Fibroblast of mammary gland (primary cell): ENCODE measurements around the gene UBL4A.

Experiments used
- DNase-seq: peaks from one replicate; pipeline ENCODE4 v3.0.0-alpha.2; 2010; ENCODE audit warnings: low read depth
- H3K4me3 ChIP-seq: 2 replicates; pipeline ENCODE4 v1.5.1; 2011; ENCODE audit warnings: low read depth, mild to moderate bottlenecking, low read length, moderate library complexity; ENCODE audit not compliant: control insufficient read depth
- CTCF ChIP-seq: conservative IDR thresholded peaks from 2 replicates; pipeline ENCODE4 v1.5.1; 2011; ENCODE audit warnings: low read depth, low read length, inconsistent platforms; ENCODE audit not compliant: control insufficient read depth, insufficient read depth

The UBL4A gene

GRCh38 chrX:154515966-154516655 lies 29.7 kb upstream of the UBL4A start, which contains the start of gene FAM3A:
FAM3A (minus strand) TSS chrX:154516232; CDS start chrX:154515772, 460 bp downstream.
- H3K4me3 ChIP-seq = peak within 1 kb of the TSS; percentile 65
- DNase-seq = peak; percentile 83
- TF ChIP-seq CTCF = no peak

DNA sequence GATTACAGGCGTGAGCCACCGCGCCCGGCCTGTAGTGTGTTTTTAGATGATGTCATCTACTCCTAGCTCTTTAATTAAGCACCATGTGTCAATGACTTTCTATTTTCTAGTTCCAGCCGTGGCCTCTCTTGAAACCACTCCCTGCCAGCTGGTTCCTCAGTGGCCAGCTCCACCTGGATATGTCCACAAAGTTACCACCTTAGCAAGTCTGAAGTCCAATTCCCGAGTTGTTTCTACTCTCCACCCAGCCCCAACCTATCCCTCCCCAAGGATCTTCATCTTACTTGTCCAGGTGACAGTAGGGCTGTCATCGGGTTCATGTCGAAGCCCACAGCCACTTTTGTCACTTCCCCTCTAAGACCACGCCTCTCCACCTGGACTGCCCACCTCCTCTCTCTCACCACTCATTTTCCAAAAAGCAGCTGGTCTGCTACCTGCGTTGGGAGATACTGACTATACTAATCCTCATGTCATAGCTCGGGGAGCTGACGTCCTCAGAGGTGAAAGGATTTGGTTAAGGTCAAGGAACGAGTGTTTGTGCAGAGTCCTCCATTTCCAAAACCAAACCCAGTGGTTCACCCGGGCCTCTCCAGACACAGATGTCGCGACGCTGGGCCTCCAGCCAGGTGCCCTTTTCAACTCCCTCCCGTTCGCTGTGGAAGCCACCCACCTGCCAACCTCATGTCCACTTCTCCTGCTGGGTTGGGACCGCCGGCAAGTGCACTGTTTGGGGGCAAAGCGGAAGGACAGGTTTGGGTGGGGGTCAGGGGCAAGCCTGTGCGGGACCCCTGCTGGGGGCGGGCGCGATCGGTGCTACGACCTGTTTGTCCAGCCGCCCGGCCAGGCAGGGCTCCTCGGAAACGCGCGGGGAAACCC lies 28.9 kb upstream of the UBL4A start:
- DNase-seq = no peak
- TF ChIP-seq CTCF = no peak
- H3K4me3 ChIP-seq = peak overlapping the region; percentile 65

DNA sequence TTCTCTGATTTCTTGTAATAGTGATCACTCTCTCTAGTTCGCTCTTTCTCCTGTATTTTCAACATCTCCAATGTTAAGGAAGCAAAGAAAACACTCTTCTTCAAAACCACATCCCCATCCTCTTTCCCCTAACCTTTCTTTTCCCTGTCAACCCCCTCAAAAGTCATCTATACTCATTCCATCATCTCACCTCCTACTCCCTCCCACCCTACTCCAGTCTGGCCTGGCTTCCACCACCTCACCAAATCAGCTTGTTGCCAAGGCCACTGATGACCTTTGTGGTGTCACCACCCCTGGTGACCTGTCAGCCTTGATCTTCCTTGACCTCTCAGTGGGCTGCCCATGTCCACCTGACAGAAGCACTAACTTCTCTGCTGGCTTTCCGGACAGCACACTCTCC lies 27.3 kb upstream of the UBL4A start:
- DNase-seq = no peak
- no peak overlapping the region for H3K4me3 ChIP-seq
- TF ChIP-seq CTCF = no peak

DNA sequence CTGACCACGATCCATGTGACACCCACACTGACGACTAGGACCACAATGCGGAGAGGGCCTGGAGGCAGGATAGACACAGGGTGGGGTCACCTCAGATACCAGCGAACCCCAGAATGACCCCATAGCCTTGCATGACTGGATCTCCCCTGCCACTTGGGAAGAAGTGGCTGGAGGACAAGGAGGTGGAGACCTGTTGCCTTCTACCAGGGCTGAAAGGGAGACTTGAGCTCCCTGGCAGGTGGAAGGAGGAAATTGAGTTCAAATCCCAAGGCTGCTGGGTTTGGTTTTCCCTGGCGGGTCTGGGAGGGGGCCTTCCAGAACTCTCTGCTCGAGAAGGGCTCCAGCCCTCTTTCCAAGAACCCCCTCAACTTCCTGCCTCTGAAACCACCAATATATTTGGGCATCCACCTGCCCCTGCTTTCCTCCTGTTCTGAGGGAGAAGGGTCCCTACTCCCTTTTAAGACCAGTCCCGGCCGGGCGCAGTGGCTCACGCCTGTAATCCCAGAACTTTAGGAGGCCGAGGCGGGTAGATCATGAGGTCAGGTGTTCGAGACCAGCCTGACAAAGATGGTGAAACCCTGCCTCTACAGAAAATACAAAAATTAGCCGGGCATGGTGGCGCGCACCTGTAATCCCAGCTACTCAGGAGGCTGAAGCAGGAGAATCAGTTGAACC lies 26.6 kb upstream of the UBL4A start:
- H3K4me3 ChIP-seq = no peak overlapping the region
- no peak for TF ChIP-seq CTCF
- no peak for DNase-seq

DNA sequence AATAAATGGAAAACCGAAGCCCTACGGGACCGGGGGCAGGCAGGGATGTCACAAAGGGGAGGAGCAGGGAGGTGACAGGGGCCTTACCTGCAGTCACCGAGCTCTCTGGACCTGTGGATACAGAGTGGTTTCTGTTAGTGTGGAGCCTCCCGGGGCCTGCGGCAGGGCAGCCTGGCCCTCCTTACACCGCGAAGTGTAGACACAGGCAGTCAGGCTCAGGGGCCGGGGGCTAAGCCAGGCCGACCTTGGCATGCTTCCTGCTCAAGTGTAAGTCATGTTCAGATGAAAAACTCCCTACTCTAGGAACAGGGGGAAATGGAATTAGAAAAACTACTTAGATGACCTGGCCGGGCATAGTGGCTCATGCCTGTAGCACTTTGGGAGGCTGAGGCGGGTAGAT lies 25.3 kb upstream of the UBL4A start:
- TF ChIP-seq CTCF = no peak
- DNase-seq = no peak
- no peak overlapping the region for H3K4me3 ChIP-seq

DNA sequence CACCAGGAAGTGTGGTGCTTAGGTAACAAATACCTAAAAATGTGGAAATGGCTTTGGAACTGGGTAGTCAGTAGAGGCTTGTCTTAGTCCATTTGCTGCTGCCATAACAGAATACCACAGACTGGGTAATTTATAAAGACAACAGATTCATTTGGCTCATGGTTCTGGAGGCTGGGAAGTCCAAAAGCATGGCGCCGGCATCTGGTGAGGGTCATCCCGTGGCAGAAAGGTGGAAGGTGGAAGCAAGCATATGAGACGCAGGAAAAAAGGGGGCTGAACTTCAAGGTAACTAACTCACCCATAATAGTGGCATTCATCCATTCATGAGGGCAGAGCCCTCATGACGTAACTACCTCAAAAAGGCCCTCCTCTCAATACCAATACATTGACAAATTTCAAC lies 23.0 kb upstream of the UBL4A start:
- no peak for DNase-seq
- TF ChIP-seq CTCF = no peak

More for the DNA sequence above, 23.0 kb upstream of the UBL4A start:
- no peak overlapping the region for H3K4me3 ChIP-seq
